IPS DF 6.9 (cell line): Measurements from ENCODE around the gene GSTK1.
"Not testable (repeated sequence)": the region's sequence is repeated elsewhere in the genome, so short reads cannot be mapped to it uniquely, and the experiment has no call there.

ENCODE experiments used
- DNase-seq: peaks from one replicate; pipeline ENCODE4 v3.0.0-alpha.2; 2013; ENCODE audit warnings: low read depth, low spot score
- H3K27ac ChIP-seq: one replicate; pipeline ENCODE4 v1.5.1; 2013; ENCODE audit warnings: low read length, control low read depth
- H3K27me3 ChIP-seq: 2 replicates; pipeline ENCODE4 v1.6.1; 2013; ENCODE audit warnings: mild to moderate bottlenecking, low read length; ENCODE audit not compliant: control insufficient read depth, insufficient read depth
- H3K36me3 ChIP-seq: 2 replicates; pipeline ENCODE4 v1.6.1; 2013; ENCODE audit warnings: low read length; ENCODE audit not compliant: control insufficient read depth, insufficient read depth
- H3K4me1 ChIP-seq: 2 replicates; pipeline ENCODE4 v1.6.1; 2013; ENCODE audit warnings: low read length; ENCODE audit not compliant: control insufficient read depth, insufficient read depth
- H3K4me3 ChIP-seq: 2 replicates; pipeline ENCODE4 v1.5.1; 2013; ENCODE audit warnings: mild to moderate bottlenecking, low read length
- H3K9me3 ChIP-seq: 2 replicates; pipeline ENCODE4 v1.6.1; 2013; ENCODE audit warnings: low read length, inconsistent platforms; ENCODE audit not compliant: control insufficient read depth, insufficient read depth
- WGBS: extraction: QIAGEN DNeasy Blood & Tissue Kit; methylation state at CpG from one replicate; pipeline ENCODE4 v1.1.7; 2013; ENCODE audit warnings: mixed read lengths, missing lambda C conversion rate; ENCODE audit not compliant: insufficient read length, insufficient coverage; 5-methylcytosine and 5-hydroxymethylcytosine counted together

Gene GSTK1

DNA sequence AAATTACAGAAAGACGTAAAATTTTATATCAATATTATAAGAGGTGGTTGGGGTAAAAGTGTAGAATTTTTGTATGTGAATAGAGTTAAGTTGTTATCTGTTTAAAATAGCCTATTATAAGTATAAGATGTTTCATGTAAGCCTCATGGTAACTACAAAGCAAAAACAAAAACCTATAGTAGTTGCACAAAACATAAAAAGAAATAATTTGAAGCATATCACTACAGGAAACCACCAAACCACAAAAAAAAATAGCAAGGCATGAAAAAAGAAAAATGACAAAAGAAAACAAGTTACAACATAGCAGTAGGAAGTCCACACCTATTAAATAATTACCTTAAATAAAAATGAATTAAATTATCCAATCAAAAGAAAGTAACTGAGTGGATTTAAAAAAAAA is 12.4 kb upstream of the GSTK1 start:
- WGBS: 100% methylated on average over 1 of the region's 1 CpG
- no peak overlapping the region for H3K27ac ChIP-seq
- DNase-seq: no peak
- no peak overlapping the region for H3K4me3 ChIP-seq
- H3K4me1 ChIP-seq: no peaks in the 10 kb centered on the region
- no peaks in the 10 kb centered on the region for H3K36me3 ChIP-seq
- H3K27me3 ChIP-seq: no peaks in the 10 kb centered on the region
- no peaks in the 10 kb centered on the region for H3K9me3 ChIP-seq

DNA sequence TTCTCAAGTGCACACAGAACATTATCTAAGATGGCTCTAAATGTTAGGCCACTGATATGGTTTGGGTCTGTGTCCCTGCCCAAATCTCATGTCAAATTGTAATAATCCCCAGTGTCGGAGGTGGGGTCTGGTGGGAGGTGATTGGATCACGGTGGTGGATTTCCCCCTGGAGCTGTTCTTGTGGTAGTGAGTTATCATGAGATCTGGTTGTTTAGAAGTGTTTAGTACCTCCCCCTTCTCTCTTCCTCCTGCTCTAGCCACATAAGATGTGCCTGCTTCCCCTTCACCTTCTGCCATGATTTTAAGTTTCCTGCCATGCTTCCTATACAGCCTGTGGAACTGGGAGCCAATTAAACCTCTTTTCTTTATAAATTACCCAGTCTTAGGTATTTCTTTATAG is 11.2 kb upstream of the GSTK1 start:
- Histone ChIP-seq H3K4me1 (no peaks in the 10 kb centered on the region), H3K9me3 (no peaks in the 10 kb centered on the region), H3K4me3 (no peak overlapping the region), H3K27ac (no peak overlapping the region), H3K36me3 (no peaks in the 10 kb centered on the region), H3K27me3 (no peaks in the 10 kb centered on the region)
- WGBS: no CpG with 5 or more reads among the region's 2 CpGs
- DNase-seq: no peak

DNA sequence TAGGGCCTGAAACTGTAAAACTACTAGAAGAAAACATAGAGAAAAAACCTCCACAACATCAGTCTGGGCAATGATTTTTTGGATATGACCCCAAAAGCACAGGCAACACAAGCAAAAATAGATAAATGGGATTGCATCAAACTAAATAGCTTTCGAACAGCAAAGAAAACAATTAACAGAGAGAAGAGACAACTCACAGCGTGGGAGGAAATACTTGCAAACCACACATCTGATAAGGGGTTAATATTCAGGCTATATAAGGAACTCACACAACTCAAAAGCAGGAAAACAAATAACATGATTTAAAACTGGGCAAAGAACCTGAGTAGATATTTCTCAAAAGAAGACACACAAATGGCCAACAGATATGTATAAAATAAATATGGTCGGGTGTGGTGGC is 7.7 kb upstream of the GSTK1 start:
- no peaks in the 10 kb centered on the region for H3K36me3 ChIP-seq
- H3K27ac ChIP-seq: no peak overlapping the region
- no peaks in the 10 kb centered on the region for H3K27me3 ChIP-seq
- no CpG with 5 or more reads among the region's 3 CpGs for WGBS
- no peak overlapping the region for H3K4me3 ChIP-seq
- H3K4me1 ChIP-seq: no peaks in the 10 kb centered on the region
- H3K9me3 ChIP-seq: no peaks in the 10 kb centered on the region
- DNase-seq: no peak

DNA sequence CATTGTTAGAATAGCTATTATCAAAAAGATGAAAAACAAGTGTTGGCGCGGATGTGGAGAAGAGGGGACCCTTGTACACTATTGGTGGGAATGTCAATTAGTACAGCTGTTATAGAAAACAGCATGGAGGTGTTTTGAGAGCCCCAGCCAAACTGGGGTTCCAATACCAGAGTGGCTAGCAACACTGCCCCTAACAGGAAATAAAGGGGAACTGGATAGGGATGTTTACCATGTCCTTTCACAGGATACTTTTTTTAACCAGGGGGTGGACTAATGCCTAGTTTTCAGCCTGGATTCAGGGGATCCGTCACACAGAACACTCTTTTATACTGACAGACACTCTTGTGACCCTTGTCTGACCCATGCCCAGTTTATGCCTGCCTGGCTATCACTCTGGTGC is 6.9 kb upstream of the GSTK1 start:
- WGBS: no CpG with 5 or more reads among the region's 3 CpGs
- no peaks in the 10 kb centered on the region for H3K4me1 ChIP-seq
- no peak overlapping the region for H3K27ac ChIP-seq
- no peaks in the 10 kb centered on the region for H3K27me3 ChIP-seq
- no peaks in the 10 kb centered on the region for H3K9me3 ChIP-seq
- no peaks in the 10 kb centered on the region for H3K36me3 ChIP-seq
- no peak for DNase-seq
- H3K4me3 ChIP-seq: no peak overlapping the region

GRCh38 chr7:143256932-143257331 is 6.3 kb upstream of the GSTK1 start:
- H3K9me3 ChIP-seq: no peaks in the 10 kb centered on the region
- WGBS: no CpG with 5 or more reads among the region's 4 CpGs

GRCh38 chr7:143257501-143257900 is 5.7 kb upstream of the GSTK1 start:
- no peak overlapping the region for H3K4me3 ChIP-seq
- H3K4me1 ChIP-seq: no peaks in the 10 kb centered on the region
- no peaks in the 10 kb centered on the region for H3K36me3 ChIP-seq
- no peak for DNase-seq
- H3K27me3 ChIP-seq: no peaks in the 10 kb centered on the region
- H3K27ac ChIP-seq: no peak overlapping the region
- H3K9me3 ChIP-seq: no peaks in the 10 kb centered on the region
- WGBS: no CpG with 5 or more reads among the region's 5 CpGs

More at GRCh38 chr7:143256932-143257331, 6.3 kb upstream of the GSTK1 start:
- Histone ChIP-seq H3K4me3 (no peak overlapping the region), H3K36me3 (no peaks in the 10 kb centered on the region), H3K27me3 (no peaks in the 10 kb centered on the region), H3K27ac (no peak overlapping the region), H3K4me1 (no peaks in the 10 kb centered on the region)
- DNase-seq: no peak

GRCh38 chr7:143258831-143259230 is 4.4 kb upstream of the GSTK1 start:
- Histone ChIP-seq H3K4me3 (no peak overlapping the region), H3K36me3 (no peaks in the 10 kb centered on the region), H3K9me3 (no peaks in the 10 kb centered on the region), H3K27ac (no peak overlapping the region), H3K4me1 (no peaks in the 10 kb centered on the region), H3K27me3 (no peaks in the 10 kb centered on the region)
- WGBS: no CpG with 5 or more reads among the region's 2 CpGs
- DNase-seq: no peak

GRCh38 chr7:143259765-143260164 is 3.5 kb upstream of the GSTK1 start:
- Histone ChIP-seq H3K9me3 (no peaks in the 10 kb centered on the region), H3K27ac (no peak overlapping the region), H3K4me1 (no peaks in the 10 kb centered on the region), H3K4me3 (no peak overlapping the region), H3K36me3 (no peaks in the 10 kb centered on the region), H3K27me3 (no peaks in the 10 kb centered on the region)
- WGBS: no CpG with 5 or more reads among the region's 2 CpGs
- DNase-seq: no peak

DNA sequence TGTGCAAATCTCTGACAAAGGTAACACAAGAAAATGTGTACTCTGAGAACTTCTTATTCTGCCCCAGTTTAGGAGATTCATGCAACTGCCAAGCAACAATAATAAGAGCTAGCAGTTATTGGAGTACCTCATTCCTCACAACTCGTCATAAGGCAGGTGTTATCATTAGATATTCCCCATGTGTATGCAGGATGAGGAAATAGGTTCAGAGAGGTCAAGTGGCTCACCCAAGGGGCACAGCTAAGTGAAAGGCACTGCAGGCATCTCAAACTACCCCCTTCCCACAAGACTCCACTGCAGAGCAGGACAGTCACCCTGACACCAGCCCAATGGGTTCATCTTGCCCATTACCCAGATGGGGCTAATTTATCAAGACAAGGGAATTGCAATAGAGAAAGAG is 1.3 kb upstream of the GSTK1 start:
- no CpG with 5 or more reads among the region's 1 CpG for WGBS
- DNase-seq: no peak
- no peaks in the 10 kb centered on the region for H3K4me1 ChIP-seq

DNA sequence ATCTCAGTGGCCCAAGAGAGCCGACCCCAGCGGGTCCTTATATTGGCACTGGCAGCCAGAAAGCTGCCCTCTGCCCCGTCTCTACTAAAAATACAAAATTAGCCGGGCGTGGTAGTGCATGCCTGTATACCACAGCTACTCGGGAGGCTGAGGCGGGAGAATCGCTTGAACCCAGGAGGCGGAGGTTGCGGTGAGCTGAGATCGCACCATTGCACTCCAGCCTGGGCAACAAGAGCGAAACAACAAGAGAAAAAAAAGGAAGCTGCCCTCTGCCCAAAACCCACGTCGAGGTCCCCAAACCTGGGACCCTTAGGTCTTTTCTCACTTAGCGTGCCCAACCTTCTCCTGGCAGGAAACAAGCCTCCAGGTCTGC is 941 bp downstream of the GSTK1 start:
- H3K4me3 ChIP-seq, H3K27ac ChIP-seq, H3K4me1 ChIP-seq, H3K9me3 ChIP-seq, H3K36me3 ChIP-seq, DNase-seq, H3K27me3 ChIP-seq: not testable (repeated sequence)
- WGBS: no CpG with 5 or more reads among the region's 15 CpGs

More for the DNA sequence above, 1.3 kb upstream of the GSTK1 start:
- no peaks in the 10 kb centered on the region for H3K9me3 ChIP-seq
- no peaks in the 10 kb centered on the region for H3K27me3 ChIP-seq
- no peak overlapping the region for H3K4me3 ChIP-seq
- H3K27ac ChIP-seq: no peak overlapping the region
- H3K36me3 ChIP-seq: no peaks in the 10 kb centered on the region

- DNase-seq: no peak
- WGBS: no CpG with 5 or more reads among the region's 15 CpGs
- no peaks in the 10 kb centered on the region for H3K4me1 ChIP-seq
- no peak overlapping the region for H3K4me3 ChIP-seq
- H3K27me3 ChIP-seq: no peaks in the 10 kb centered on the region
- H3K36me3 ChIP-seq: peaks cover 6% of the 10 kb centered on the region; the same call in 1 of the 2 replicates
- no peaks in the 10 kb centered on the region for H3K9me3 ChIP-seq
- no peak overlapping the region for H3K27ac ChIP-seq
Measured at GRCh38 chr7:143265017-143265693, 1.9 kb downstream of the GSTK1 start.
